Endothelial cell of umbilical vein (primary cell): Measurements from ENCODE around the gene DBF4B. TPM values are rescaled to one million over a fixed set of nuclear protein-coding genes. Genes with fewer than 3 reads are reported as not detected.

Experiments
- BruUV-seq: library from RNA; stranded (reverse); fragments of 400-500 nt; replicated peaks from 2 replicates; lab custom pipeline; 2021; lab: Mats Ljungman, UMichigan
- CTCF ChIA-PET: fragments of 300-600, 350-600 bp; sonication (Branson Sonifier 250); formaldehyde crosslinking; loops from one replicate; lab custom pipeline; 2021; ENCODE audit warnings: antibody characterized with exemption, inconsistent platforms; lab: Charles Lee
- POLR2A ChIA-PET: fragments of 300-600, 350-600 bp; sonication (Branson Sonifier 250); formaldehyde crosslinking; loops from one replicate; lab custom pipeline; 2021; ENCODE audit warnings: antibody characterized with exemption, inconsistent platforms; lab: Charles Lee
- DNase-seq: peaks from one replicate; pipeline ENCODE4 v3.0.0-alpha.2; 2011; ENCODE audit warnings: low read depth, low spot score
- FAIRE-seq: peaks from 2 replicates; lab custom pipeline; 2011; peaks lifted over from hg19 to GRCh38; lab: Jason Lieb, UNC
- H2AFZ ChIP-seq: 2 replicates; pipeline ENCODE4 v1.6.0; 2012; ENCODE audit warnings: low read depth, low read length, control low read depth, inconsistent platforms
- H3K27ac ChIP-seq: 2 replicates; pipeline ENCODE4 v1.5.1; 2011; ENCODE audit warnings: low read depth, mild to moderate bottlenecking, control low read depth, low read length, moderate library complexity; ENCODE audit not compliant: insufficient read depth
- H3K27me3 ChIP-seq, 2 experiments: 2 replicates each; pipeline versions ENCODE4 v1.6.0 to v1.6.1; 2011; ENCODE audit warnings: low read length in 2 of 2, mixed read lengths in 1 of 2; ENCODE audit not compliant: control insufficient read depth in 2 of 2, insufficient read depth in 2 of 2
- H3K36me3 ChIP-seq, 2 experiments: 2 replicates in 1 of 2; 3 replicates in 1 of 2; pipeline ENCODE4 v1.5.1; 2011; ENCODE audit warnings: low read length in 2 of 2, mild to moderate bottlenecking in 1 of 2, moderate library complexity in 1 of 2; ENCODE audit not compliant: control insufficient read depth in 2 of 2, insufficient read depth in 2 of 2; ENCODE audit errors: extremely low read depth in 1 of 2
- H3K4me1 ChIP-seq: 3 replicates; pipeline ENCODE4 v1.5.1; 2011; ENCODE audit warnings: mild to moderate bottlenecking, low read length; ENCODE audit not compliant: control insufficient read depth, insufficient read depth; ENCODE audit errors: extremely low read depth
- H3K4me2 ChIP-seq: 2 replicates; pipeline ENCODE4 v1.6.1; 2011; ENCODE audit warnings: low read length, control low read depth, mixed read lengths; ENCODE audit not compliant: insufficient read depth
- H3K4me3 ChIP-seq, 3 experiments: fragments of 200-600 bp in 1 of 3; sonication (generic), shearing (Covaris generic) in 1 of 3; replicated peaks in 1 of 3; 2 replicates each; pipeline ENCODE4 v1.5.1; 2011 to 2016; ENCODE audit warnings: control low read depth in 3 of 3, low read length in 3 of 3, mild to moderate bottlenecking in 2 of 3, inconsistent platforms in 1 of 3, low read depth in 1 of 3, moderate library complexity in 1 of 3; ENCODE audit not compliant: insufficient read depth in 1 of 3
- H3K79me2 ChIP-seq: 2 replicates; pipeline ENCODE4 v1.6.0; 2012; ENCODE audit warnings: low read length, inconsistent platforms; ENCODE audit not compliant: control insufficient read depth, insufficient read depth
- H3K9ac ChIP-seq: replicated peaks from 2 replicates; pipeline ENCODE3; 2011; ENCODE audit warnings: low read length, control low read depth; ENCODE audit not compliant: insufficient read depth; ENCODE audit errors: extremely low read depth
- H3K9me1 ChIP-seq: replicated peaks from 3 replicates; pipeline ENCODE4 v1.6.0; 2011; ENCODE audit warnings: mild to moderate bottlenecking, low read length; ENCODE audit not compliant: control insufficient read depth, insufficient read depth; ENCODE audit errors: extremely low read depth
- H3K9me3 ChIP-seq: replicated peaks from 2 replicates; pipeline ENCODE4 v1.5.1; 2012; ENCODE audit warnings: low read length, inconsistent platforms; ENCODE audit not compliant: control insufficient read depth, insufficient read depth
- H4K20me1 ChIP-seq: replicated peaks from 2 replicates; pipeline ENCODE3; 2011; ENCODE audit warnings: mild to moderate bottlenecking, low read length; ENCODE audit not compliant: control insufficient read depth, insufficient read depth; ENCODE audit errors: extremely low read depth
- EZH2 ChIP-seq: IDR thresholded peaks from 2 replicates; pipeline ENCODE4 v1.6.1; 2012; ENCODE audit warnings: borderline replicate concordance, low read depth, mild to moderate bottlenecking, moderate library complexity, low read length, inconsistent platforms; ENCODE audit not compliant: severe bottlenecking
- FOS ChIP-seq: IDR thresholded peaks from 2 replicates; pipeline ENCODE4 v1.6.1; 2011; ENCODE audit warnings: mild to moderate bottlenecking, low read length, moderate library complexity, borderline replicate concordance; ENCODE audit not compliant: insufficient read depth
- GATA2 ChIP-seq: IDR thresholded peaks from 2 replicates; pipeline ENCODE4 v1.7.0; 2011; ENCODE audit warnings: low read depth, mild to moderate bottlenecking, moderate library complexity, mixed read lengths, low read length; ENCODE audit not compliant: insufficient read length, insufficient read depth
- JUN ChIP-seq: IDR thresholded peaks from 2 replicates; pipeline ENCODE4 v1.6.1; 2011; ENCODE audit warnings: borderline replicate concordance, low read depth; ENCODE audit not compliant: insufficient read length, insufficient read depth
- MYC ChIP-seq: IDR thresholded peaks from one replicate; pipeline ENCODE4 v1.6.1; 2011; ENCODE audit warnings: mild to moderate bottlenecking, low read depth, low read length
- POLR2A ChIP-seq: IDR thresholded peaks from 2 replicates; pipeline ENCODE4 v1.6.1; 2012; ENCODE audit warnings: low read depth, mild to moderate bottlenecking, control low read depth, low read length
- POLR2AphosphoS5 ChIP-seq: IDR thresholded peaks from 2 replicates; pipeline ENCODE4 v1.6.1; 2012; ENCODE audit warnings: low read depth, mild to moderate bottlenecking, control low read depth, low read length, moderate library complexity; ENCODE audit not compliant: insufficient read depth
- dilution Hi-C: fragments of 300-500 bp; cut with MboI; formaldehyde crosslinking; loops from one replicate; pipeline ENCODE4 v1.15.0; 2019; ENCODE audit warnings: low sequenced_read_pairs; ENCODE audit not compliant: extremely low pct_ligation_motif_present
- intact Hi-C: fragments of 100-400 bp; cut with micrococcal nuclease; formaldehyde crosslinking; loops from one replicate; pipeline ENCODE4 v1.10.0; 2022
- polyA plus RNA-seq, 4 experiments: library from polyadenylated mRNA; depleted of rRNA in 3 of 4; stranded (reverse) in 3 of 4; unstranded in 1 of 4; fragments of >200 nt; gene quantifications; 2 replicates each; pipeline versions ENCODE4 v1.2.1 to v1.2.3, GENCODE V29; 2011 to 2012; ENCODE audit warnings: missing spikeins in 1 of 4
- total RNA-seq: library from RNA; stranded (reverse); gene quantifications from 2 replicates; pipeline ENCODE4 v1.2.3, GENCODE V29; 2021
- TF ChIP-seq, protein P1 (sequence below), 2 donors: IDR thresholded peaks; 1 replicate in 1 of 2; 2 replicates in 1 of 2; pipeline ENCODE4 v1.5.1; 2011; ENCODE audit warnings: low read length in 2 of 2, mild to moderate bottlenecking in 2 of 2, moderate library complexity in 2 of 2, control low read depth in 1 of 2, inconsistent platforms in 1 of 2, low read depth in 1 of 2; ENCODE audit not compliant: insufficient read depth in 1 of 2; ENCODE audit errors: extremely low read depth in 1 of 2
- TF ChIP-seq, protein P2 (sequence below): IDR thresholded peaks from 2 replicates; pipeline ENCODE4 v1.6.1; 2011; ENCODE audit not compliant: insufficient read depth, insufficient read length

DBF4B gene
- total and polyA plus RNA-seq, 2 donors (not counting 3 experiments of a cell fraction or from before 2014, with no cell fraction given), result 12.5 to 26.2 TPM

DNA sequence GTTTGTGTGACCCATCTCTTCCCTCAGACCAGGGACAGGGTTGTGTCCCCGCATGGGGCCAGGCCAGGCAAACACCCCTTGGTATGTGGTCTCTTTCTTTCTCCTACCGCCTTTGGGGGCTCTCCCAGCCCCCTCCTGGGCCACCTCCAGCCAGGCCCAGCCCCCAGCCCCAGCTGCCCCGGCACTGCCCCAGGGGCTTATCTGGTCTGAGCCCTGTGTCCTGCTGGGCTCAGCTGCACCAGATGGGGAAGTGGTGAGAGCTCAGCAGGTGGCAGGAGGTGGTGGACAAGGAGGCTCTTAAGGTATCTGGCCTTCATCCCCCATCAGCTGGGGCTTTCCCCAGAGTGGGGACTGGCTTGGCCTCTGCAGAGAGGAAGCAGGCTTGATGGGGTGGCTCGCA lies 59.0 kb downstream of the DBF4B start:
- DNase-seq, result no peak
- ChIA-PET POLR2A (no interaction called here), CTCF (no interaction called here)
- no peaks in the 10 kb centered on the region for H3K9me1 ChIP-seq
- H3K27me3 ChIP-seq, result no peaks in the 10 kb centered on the region
- H3K4me1 ChIP-seq, result no peaks in the 10 kb centered on the region
- no peaks in the 10 kb centered on the region for H3K79me2 ChIP-seq
- BruUV-seq, result no TSS peak
- dilution Hi-C loops, result loop anchor here (25.0 kb wide), 1 partner anchor 95 kb away; no protein-coding TSS in a partner anchor
- FAIRE-seq, result no peak
- no peaks in the 10 kb centered on the region for H3K36me3 ChIP-seq
- H3K4me3 ChIP-seq, result no peak overlapping the region
- H3K27ac ChIP-seq, result no peak overlapping the region
- H3K9me3 ChIP-seq, result no peaks in the 10 kb centered on the region
- no peak overlapping the region for H3K4me2 ChIP-seq
- no peak overlapping the region for H3K9ac ChIP-seq
- no peaks in the 10 kb centered on the region for H4K20me1 ChIP-seq
- no peak overlapping the region for H2AFZ ChIP-seq
- intact Hi-C loops, result no loop called here
- TF ChIP-seq EZH2 (no peak), POLR2AphosphoS5 (no peak), MYC (no peak), JUN (no peak), POLR2A (no peak), GATA2 (no peak), FOS (no peak)
- TF ChIP-seq, protein P1, sequence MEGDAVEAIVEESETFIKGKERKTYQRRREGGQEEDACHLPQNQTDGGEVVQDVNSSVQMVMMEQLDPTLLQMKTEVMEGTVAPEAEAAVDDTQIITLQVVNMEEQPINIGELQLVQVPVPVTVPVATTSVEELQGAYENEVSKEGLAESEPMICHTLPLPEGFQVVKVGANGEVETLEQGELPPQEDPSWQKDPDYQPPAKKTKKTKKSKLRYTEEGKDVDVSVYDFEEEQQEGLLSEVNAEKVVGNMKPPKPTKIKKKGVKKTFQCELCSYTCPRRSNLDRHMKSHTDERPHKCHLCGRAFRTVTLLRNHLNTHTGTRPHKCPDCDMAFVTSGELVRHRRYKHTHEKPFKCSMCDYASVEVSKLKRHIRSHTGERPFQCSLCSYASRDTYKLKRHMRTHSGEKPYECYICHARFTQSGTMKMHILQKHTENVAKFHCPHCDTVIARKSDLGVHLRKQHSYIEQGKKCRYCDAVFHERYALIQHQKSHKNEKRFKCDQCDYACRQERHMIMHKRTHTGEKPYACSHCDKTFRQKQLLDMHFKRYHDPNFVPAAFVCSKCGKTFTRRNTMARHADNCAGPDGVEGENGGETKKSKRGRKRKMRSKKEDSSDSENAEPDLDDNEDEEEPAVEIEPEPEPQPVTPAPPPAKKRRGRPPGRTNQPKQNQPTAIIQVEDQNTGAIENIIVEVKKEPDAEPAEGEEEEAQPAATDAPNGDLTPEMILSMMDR (IDR thresholded peaks at IDR 0.05; ENCODE audit: extremely low read depth in 1 of 2, insufficient read depth in 1 of 2, low read depth in 1 of 2, low read length in 2 of 2), result no peak
- TF ChIP-seq, protein P2, sequence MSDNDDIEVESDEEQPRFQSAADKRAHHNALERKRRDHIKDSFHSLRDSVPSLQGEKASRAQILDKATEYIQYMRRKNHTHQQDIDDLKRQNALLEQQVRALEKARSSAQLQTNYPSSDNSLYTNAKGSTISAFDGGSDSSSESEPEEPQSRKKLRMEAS, result no peak
